ENCODE measurements around the gene SRPK2.
"Not testable (repeated sequence)": the region's sequence is repeated elsewhere in the genome, so short reads cannot be mapped to it uniquely, and the experiment has no call there.

SRPK2 gene

GRCh38 chr7:105365541-105366534 is 22.9 kb downstream of the SRPK2 start:
- Histone ChIP-seq H2AFZ (ENCODE audit: low read length) (no peak overlapping the region), H3K36me3 (ENCODE audit: insufficient read depth, low read length) (no peaks in the 10 kb centered on the region), H3K27me3 (ENCODE audit: insufficient read depth, low read length, poor library complexity, severe bottlenecking) (no peaks in the 10 kb centered on the region), H3K9me3 (ENCODE audit: insufficient read depth, low read depth, low read length) (no peaks in the 10 kb centered on the region), H3K4me3 (ENCODE audit: low read length, poor library complexity, severe bottlenecking) (no peak overlapping the region), H3K79me2 (ENCODE audit: insufficient read depth, low read length) (peaks cover 83% of the 10 kb centered on the region), H3K9ac (ENCODE audit: low read depth, low read length, poor library complexity, severe bottlenecking) (no peak overlapping the region), H3F3A (ENCODE audit: low read depth) (0 out of 2 replicates have a peak, but pooled peaks cover 5% of the 10 kb centered on the region), H3K9me2 (replicated peaks; ENCODE audit: low read depth, low read length) (no peaks in the 10 kb centered on the region), H3K4me2 (ENCODE audit: low read depth, low read length, poor library complexity, severe bottlenecking) (no peak overlapping the region), H4K20me1 (ENCODE audit: insufficient read depth, low read length, poor library complexity, severe bottlenecking) (peaks cover 19% of the 10 kb centered on the region), H3K4me1 (ENCODE audit: insufficient read depth, low read length, poor library complexity, severe bottlenecking) (peaks cover 10% of the 10 kb centered on the region)
- no peak for TF ChIP-seq EZH2phosphoT487 (IDR thresholded peaks at IDR 0.05; ENCODE audit: borderline replicate concordance)
- TF ChIP-seq CTCF (conservative IDR thresholded peaks at IDR 0.05; ENCODE audit: low read length), result no peak

- no peaks in the 10 kb centered on the region for H3K27me3 ChIP-seq (ENCODE audit: insufficient read depth, low read length, poor library complexity, severe bottlenecking)
- peaks cover 83% of the 10 kb centered on the region for H3K79me2 ChIP-seq (ENCODE audit: insufficient read depth, low read length)
- no peak overlapping the region for H3K9ac ChIP-seq (ENCODE audit: low read depth, low read length, poor library complexity, severe bottlenecking)
- H3K36me3 ChIP-seq (ENCODE audit: insufficient read depth, low read length), result no peaks in the 10 kb centered on the region
- no peaks in the 10 kb centered on the region for H3K9me2 ChIP-seq (replicated peaks; ENCODE audit: low read depth, low read length)
- no peak for TF ChIP-seq EZH2phosphoT487 (IDR thresholded peaks at IDR 0.05; ENCODE audit: borderline replicate concordance)
- no peak for TF ChIP-seq CTCF (conservative IDR thresholded peaks at IDR 0.05; ENCODE audit: low read length)
- H3K4me1 ChIP-seq (ENCODE audit: insufficient read depth, low read length, poor library complexity, severe bottlenecking), result peaks cover 10% of the 10 kb centered on the region
- no peak overlapping the region for H2AFZ ChIP-seq (ENCODE audit: low read length)
- H3K9me3 ChIP-seq (ENCODE audit: insufficient read depth, low read depth, low read length), result no peaks in the 10 kb centered on the region
- no peak overlapping the region for H3K4me3 ChIP-seq (ENCODE audit: low read length, poor library complexity, severe bottlenecking)
- H3F3A ChIP-seq (ENCODE audit: low read depth), result 0 out of 2 replicates have a peak, but pooled peaks cover 5% of the 10 kb centered on the region
- H4K20me1 ChIP-seq (ENCODE audit: insufficient read depth, low read length, poor library complexity, severe bottlenecking), result peaks cover 11% of the 10 kb centered on the region
- H3K4me2 ChIP-seq (ENCODE audit: low read depth, low read length, poor library complexity, severe bottlenecking), result no peak overlapping the region
Observed at GRCh38 chr7:105364684-105365083, 24.0 kb downstream of the SRPK2 start.

- not testable (repeated sequence) for H3K36me3 ChIP-seq (ENCODE audit: insufficient read depth, low read length); H2AFZ ChIP-seq (ENCODE audit: low read length); H3K27me3 ChIP-seq (ENCODE audit: insufficient read depth, low read length, poor library complexity, severe bottlenecking); H3K9me3 ChIP-seq (ENCODE audit: insufficient read depth, low read depth, low read length); H3K4me3 ChIP-seq (ENCODE audit: low read length, poor library complexity, severe bottlenecking); H3F3A ChIP-seq (ENCODE audit: low read depth); H3K9me2 ChIP-seq (replicated peaks; ENCODE audit: low read depth, low read length); H3K4me2 ChIP-seq (ENCODE audit: low read depth, low read length, poor library complexity, severe bottlenecking); H3K9ac ChIP-seq (ENCODE audit: low read depth, low read length, poor library complexity, severe bottlenecking)
- H3K79me2 ChIP-seq (ENCODE audit: insufficient read depth, low read length), result peaks cover 84% of the 10 kb centered on the region
- H4K20me1 ChIP-seq (ENCODE audit: insufficient read depth, low read length, poor library complexity, severe bottlenecking), result peaks cover 11% of the 10 kb centered on the region
- H3K4me1 ChIP-seq (ENCODE audit: insufficient read depth, low read length, poor library complexity, severe bottlenecking), result peaks cover 10% of the 10 kb centered on the region
Observed at GRCh38 chr7:105363657-105364056, 25.1 kb downstream of the SRPK2 start.

- not testable (repeated sequence) for H3K27me3 ChIP-seq (ENCODE audit: insufficient read depth, low read length, poor library complexity, severe bottlenecking); H4K20me1 ChIP-seq (ENCODE audit: insufficient read depth, low read length, poor library complexity, severe bottlenecking)
- peaks cover 84% of the 10 kb centered on the region for H3K79me2 ChIP-seq (ENCODE audit: insufficient read depth, low read length)
Observed at GRCh38 chr7:105362685-105363084, 26.0 kb downstream of the SRPK2 start.

GRCh38 chr7:105361995-105362394 is 26.7 kb downstream of the SRPK2 start:
- not testable (repeated sequence) for H3K36me3 ChIP-seq (ENCODE audit: insufficient read depth, low read length); H2AFZ ChIP-seq (ENCODE audit: low read length); H3K4me2 ChIP-seq (ENCODE audit: low read depth, low read length, poor library complexity, severe bottlenecking); H3K9me2 ChIP-seq (replicated peaks; ENCODE audit: low read depth, low read length); H3K9ac ChIP-seq (ENCODE audit: low read depth, low read length, poor library complexity, severe bottlenecking); H3K9me3 ChIP-seq (ENCODE audit: insufficient read depth, low read depth, low read length); H3F3A ChIP-seq (ENCODE audit: low read depth); H3K4me3 ChIP-seq (ENCODE audit: low read length, poor library complexity, severe bottlenecking); H4K20me1 ChIP-seq (ENCODE audit: insufficient read depth, low read length, poor library complexity, severe bottlenecking); H3K4me1 ChIP-seq (ENCODE audit: insufficient read depth, low read length, poor library complexity, severe bottlenecking); H3K27me3 ChIP-seq (ENCODE audit: insufficient read depth, low read length, poor library complexity, severe bottlenecking)
- peaks cover 84% of the 10 kb centered on the region for H3K79me2 ChIP-seq (ENCODE audit: insufficient read depth, low read length)

More at GRCh38 chr7:105362685-105363084, 26.0 kb downstream of the SRPK2 start:
- not testable (repeated sequence) for H3K4me1 ChIP-seq (ENCODE audit: insufficient read depth, low read length, poor library complexity, severe bottlenecking); H3K9me2 ChIP-seq (replicated peaks; ENCODE audit: low read depth, low read length); H3K9me3 ChIP-seq (ENCODE audit: insufficient read depth, low read depth, low read length); H3K36me3 ChIP-seq (ENCODE audit: insufficient read depth, low read length); H3F3A ChIP-seq (ENCODE audit: low read depth); H2AFZ ChIP-seq (ENCODE audit: low read length); H3K9ac ChIP-seq (ENCODE audit: low read depth, low read length, poor library complexity, severe bottlenecking); H3K4me3 ChIP-seq (ENCODE audit: low read length, poor library complexity, severe bottlenecking); H3K4me2 ChIP-seq (ENCODE audit: low read depth, low read length, poor library complexity, severe bottlenecking)

GRCh38 chr7:105360149-105360548 is 28.6 kb downstream of the SRPK2 start:
- not testable (repeated sequence) for H3K9me3 ChIP-seq (ENCODE audit: insufficient read depth, low read depth, low read length); H2AFZ ChIP-seq (ENCODE audit: low read length); H3F3A ChIP-seq (ENCODE audit: low read depth); H3K4me3 ChIP-seq (ENCODE audit: low read length, poor library complexity, severe bottlenecking); H3K9me2 ChIP-seq (replicated peaks; ENCODE audit: low read depth, low read length); H3K9ac ChIP-seq (ENCODE audit: low read depth, low read length, poor library complexity, severe bottlenecking); H3K27me3 ChIP-seq (ENCODE audit: insufficient read depth, low read length, poor library complexity, severe bottlenecking); H4K20me1 ChIP-seq (ENCODE audit: insufficient read depth, low read length, poor library complexity, severe bottlenecking); H3K36me3 ChIP-seq (ENCODE audit: insufficient read depth, low read length); H3K4me2 ChIP-seq (ENCODE audit: low read depth, low read length, poor library complexity, severe bottlenecking)
- H3K4me1 ChIP-seq (ENCODE audit: insufficient read depth, low read length, poor library complexity, severe bottlenecking), result peaks cover 12% of the 10 kb centered on the region
- H3K79me2 ChIP-seq (ENCODE audit: insufficient read depth, low read length), result peaks cover 86% of the 10 kb centered on the region

Data from Loucy (cell line).